GM19099 (cell line): ENCODE results near the gene RAD51D.

Source experiments
- POLR2A ChIP-seq: IDR thresholded peaks from 3 replicates; pipeline ENCODE4 v1.6.1; 2011; ENCODE audit warnings: low read depth; ENCODE audit not compliant: insufficient read length; ENCODE audit errors: extremely low read depth

The RAD51D gene

GRCh38 chr17:35063514-35064223, 56.0 kb downstream of the RAD51D start, which contains the start of gene RFFL:
Gene RFFL, minus strand, starts transcription at chr17:35063707. Its CDS starts 37,154 bp downstream, at chr17:35026553.
- TF ChIP-seq POLR2A = peak; percentile 17

GRCh38 chr17:35062308-35062707, 57.4 kb downstream of the RAD51D start:
- no peak for TF ChIP-seq POLR2A

GRCh38 chr17:35057332-35057915, 62.2 kb downstream of the RAD51D start:
- TF ChIP-seq POLR2A = no peak

GRCh38 chr17:35056013-35056412, 63.6 kb downstream of the RAD51D start:
- no peak for TF ChIP-seq POLR2A

GRCh38 chr17:35053204-35053603, 66.5 kb downstream of the RAD51D start:
- no peak for TF ChIP-seq POLR2A

- no peak for TF ChIP-seq POLR2A
Measured at GRCh38 chr17:35052780-35053179, 66.9 kb downstream of the RAD51D start.

GRCh38 chr17:35052241-35052610, 67.4 kb downstream of the RAD51D start:
- TF ChIP-seq POLR2A = no peak

GRCh38 chr17:35051579-35052240, 68.0 kb downstream of the RAD51D start:
- no peak for TF ChIP-seq POLR2A

- TF ChIP-seq POLR2A = no peak
Measured at GRCh38 chr17:35051183-35051578, 68.5 kb downstream of the RAD51D start.

GRCh38 chr17:35050170-35050569, 69.5 kb downstream of the RAD51D start:
- TF ChIP-seq POLR2A = no peak

- TF ChIP-seq POLR2A = no peak
Measured at GRCh38 chr17:35048685-35049379, 70.8 kb downstream of the RAD51D start.

- TF ChIP-seq POLR2A = peak; percentile 53
Measured at GRCh38 chr17:35046740-35047283, 72.8 kb downstream of the RAD51D start.

GRCh38 chr17:35046245-35046644, 73.4 kb downstream of the RAD51D start:
- no peak for TF ChIP-seq POLR2A

GRCh38 chr17:35044181-35044580, 75.5 kb downstream of the RAD51D start:
- no peak for TF ChIP-seq POLR2A
